ENCODE data around the gene CT45A3.

GRCh38 chrX:135740681-135741149 lies 27.3 kb downstream of the CT45A3 start:
- TF ChIP-seq CTCF (IDR thresholded peaks at IDR 0.05) (no peak), POLR2A (IDR thresholded peaks at IDR 0.05) (no peak)
